K562 (cell line): Measurements from ENCODE around the gene KIF21A. TPM values are rescaled to one million over a fixed set of nuclear protein-coding genes. Genes with fewer than 3 reads are reported as not detected.

Source experiments
- ATAC-seq: fragments of 200-7000 bp; cut with Tn5 transposase; 3 replicates; pipeline ENCODE4 v1.9.1; 2020; ENCODE audit warnings: moderate library complexity
- BruUV-seq: library from RNA; stranded (reverse); fragments of 400-500 nt; replicated peaks from 2 replicates; lab custom pipeline; 2021; lab: Mats Ljungman, UMichigan
- CTCF ChIA-PET: fragments of 300-600 bp; formaldehyde crosslinking; extraction: SDS; loops from one replicate; lab custom pipeline; 2021; ENCODE audit warnings: low intra/inter-chr PET ratio; lab: Yijun Ruan, JAX
- POLR2A ChIA-PET: fragments of 300-600, 350-650 bp; sonication (Branson Sonifier 250); formaldehyde crosslinking; extraction: SDS; loops from one replicate; lab custom pipeline; 2021; ENCODE audit warnings: antibody characterized with exemption, inconsistent platforms; lab: Yijun Ruan, JAX
- DNase-seq, 4 experiments: peaks; one replicate each; pipeline versions ENCODE4 v3.0.0 to v3.0.0-alpha.2; 2011 to 2018; ENCODE audit warnings: low spot score in 3 of 4, mixed read lengths in 3 of 4; ENCODE audit errors: extremely low read depth in 1 of 4
- FAIRE-seq: peaks from 2 replicates; lab custom pipeline; 2011; peaks lifted over from hg19 to GRCh38; lab: Jason Lieb, UNC
- H2AFZ ChIP-seq: 2 replicates; pipeline ENCODE4 v1.6.0; 2011; ENCODE audit warnings: low read depth, low read length, control low read depth, inconsistent platforms
- H3K27ac ChIP-seq: fragments of 200-600 bp; 3 replicates; pipeline ENCODE4 v1.8.0; 2011; ENCODE audit warnings: low read depth, mild to moderate bottlenecking, control low read depth, inconsistent platforms, low read length, moderate library complexity, mixed read lengths; ENCODE audit errors: extremely low read depth
- H3K27me3 ChIP-seq, 2 experiments: fragments of 300-600 bp in 1 of 2; 2 replicates in 1 of 2; 3 replicates in 1 of 2; pipeline versions ENCODE4 v1.6.0 to v1.8.0; 2011; ENCODE audit warnings: inconsistent platforms in 2 of 2, low read length in 2 of 2, mild to moderate bottlenecking in 1 of 2, mixed read lengths in 1 of 2, moderate library complexity in 1 of 2; ENCODE audit not compliant: control insufficient read depth in 2 of 2, insufficient read depth in 2 of 2
- H3K36me3 ChIP-seq: fragments of 300-600 bp; 3 replicates; pipeline ENCODE4 v1.8.0; 2011; ENCODE audit warnings: mild to moderate bottlenecking, low read length, inconsistent platforms; ENCODE audit not compliant: control insufficient read depth, insufficient read depth
- H3K4me1 ChIP-seq, 2 experiments: fragments of 200-600 bp in 1 of 2; replicated peaks in 1 of 2; 2 replicates in 1 of 2; 3 replicates in 1 of 2; pipeline versions ENCODE4 v1.5.1 to v1.8.0; 2011; ENCODE audit warnings: inconsistent platforms in 2 of 2, low read length in 2 of 2, mild to moderate bottlenecking in 1 of 2, mixed read lengths in 1 of 2, moderate library complexity in 1 of 2; ENCODE audit not compliant: control insufficient read depth in 2 of 2, insufficient read depth in 2 of 2
- H3K4me2 ChIP-seq: 2 replicates; pipeline ENCODE4 v1.6.1; 2011; ENCODE audit warnings: low read length, control low read depth, inconsistent platforms, mixed read lengths; ENCODE audit not compliant: insufficient read depth
- H3K4me3 ChIP-seq: fragments of 200-600 bp; sonication (generic), shearing (Covaris generic); 2 replicates; pipeline ENCODE4 v1.5.1; 2016; ENCODE audit warnings: control low read depth, inconsistent platforms
- H3K79me2 ChIP-seq: fragments of 200-600 bp; 3 replicates; pipeline ENCODE4 v1.8.0; 2011; ENCODE audit warnings: low read length, inconsistent platforms; ENCODE audit not compliant: control insufficient read depth, insufficient read depth
- H3K9ac ChIP-seq, 2 experiments: 2 replicates each; pipeline versions ENCODE4 v1.6.0 to v1.6.1; 2011; ENCODE audit warnings: low read depth in 2 of 2, low read length in 2 of 2, control low read depth in 1 of 2, inconsistent platforms in 1 of 2, mild to moderate bottlenecking in 1 of 2, mixed read lengths in 1 of 2; ENCODE audit not compliant: insufficient read depth in 1 of 2
- H3K9me1 ChIP-seq: one replicate; pipeline ENCODE4 v1.6.0; 2011; ENCODE audit warnings: inconsistent platforms, mild to moderate bottlenecking, low read length, moderate library complexity; ENCODE audit not compliant: control insufficient read depth, insufficient read depth
- H3K9me3 ChIP-seq: replicated peaks from 2 replicates; pipeline ENCODE4 v1.5.1; 2011; ENCODE audit warnings: low read depth, low read length, inconsistent platforms; ENCODE audit not compliant: control insufficient read depth, insufficient read depth
- H4K20me1 ChIP-seq: replicated peaks from 2 replicates; pipeline ENCODE4 v1.6.1; 2011; ENCODE audit warnings: low read length, inconsistent platforms, mixed read lengths; ENCODE audit not compliant: control insufficient read depth, insufficient read depth
- ARID3B ChIP-seq: fragments of 250-450 bp; sonication (Bioruptor Pico); IDR thresholded peaks from 2 replicates; pipeline ENCODE4 v1.4.0; 2020; ENCODE audit warnings: borderline replicate concordance
- BDP1 ChIP-seq: IDR thresholded peaks from 3 replicates; pipeline ENCODE4 v1.6.1; 2011; ENCODE audit not compliant: insufficient read length, insufficient read depth
- BMI1 ChIP-seq: fragments of 150-350 bp; IDR thresholded peaks from 2 replicates; pipeline ENCODE4 v1.6.1; 2014; ENCODE audit warnings: low read length
- KAT7 ChIP-seq: sonication (generic); formaldehyde crosslinking; IDR thresholded peaks from 2 replicates; pipeline ENCODE4 v1.8.0; 2022; ENCODE audit warnings: missing genetic modification reagents, mild to moderate bottlenecking, borderline replicate concordance
- MEF2A ChIP-seq: IDR thresholded peaks from 2 replicates; pipeline ENCODE4 v1.6.1; 2011; ENCODE audit warnings: low read depth, mild to moderate bottlenecking, low read length, moderate library complexity; ENCODE audit not compliant: control insufficient read depth
- MTA3 ChIP-seq: fragments of 450-650 bp; formaldehyde crosslinking; IDR thresholded peaks from 2 replicates; pipeline ENCODE4 v1.6.1; 2017; ENCODE audit warnings: mild to moderate bottlenecking, borderline replicate concordance
- PHB2 ChIP-seq: fragments of 450-650 bp; IDR thresholded peaks from 2 replicates; pipeline ENCODE4 v1.6.1; 2017; ENCODE audit warnings: low read depth
- PHF8 ChIP-seq: fragments of 200-600 bp; sonication (generic); IDR thresholded peaks from 2 replicates; pipeline ENCODE4 v1.6.1; 2012; ENCODE audit warnings: mixed run types, mild to moderate bottlenecking, inconsistent platforms, low read length, moderate library complexity, borderline replicate concordance
- SRF ChIP-seq, 2 experiments: fragments of 250-450, 450-650 bp in 1 of 2; sonication (Bioruptor Pico) in 1 of 2; sonication (generic) in 1 of 2; formaldehyde crosslinking; IDR thresholded peaks; 2 replicates each; pipeline versions ENCODE4 v1.5.0 to v1.5.1; 2020 to 2022; ENCODE audit warnings: mild to moderate bottlenecking in 1 of 2, missing genetic modification reagents in 1 of 2
- ZNF407 ChIP-seq: fragments of 450-650 bp; IDR thresholded peaks from 2 replicates; pipeline ENCODE4 v1.6.1; 2016; ENCODE audit warnings: low read depth
- whole genome bisulfite sequencing: fragments of 100-300 bp; shearing (Covaris generic); methylation state at CpG from one replicate; pipeline ENCODE4 v1.1.6; 2016; ENCODE audit warnings: low coverage, mixed read lengths; ENCODE audit not compliant: insufficient coverage; ENCODE audit errors: missing lambda C conversion rate; 5-methylcytosine and 5-hydroxymethylcytosine counted together
- in situ Hi-C: fragments of 300-500 bp; cut with MboI; formaldehyde crosslinking; loops from 4 replicates; pipeline ENCODE4 v1.15.0; 2018; ENCODE audit warnings: inconsistent platforms, mixed read lengths
- intact Hi-C: fragments of 100-400 bp; cut with micrococcal nuclease; formaldehyde crosslinking; loops from 2 replicates; pipeline ENCODE4 v1.14.2; 2022
- polyA plus RNA-seq, 8 experiments: library from polyadenylated mRNA; depleted of rRNA in 4 of 8; stranded (reverse) in 5 of 8; unstranded in 3 of 8; fragments of >200 nt; fragmentation: Nextera tagmentation in 2 of 8; fragmentation: Illumina TruSeq in 1 of 8; extraction: Ambion mirVana in 2 of 8; extraction: Trizol in 1 of 8; gene quantifications; 2 replicates each; pipeline versions ENCODE4 v1.2.1 to v1.2.3, GENCODE V29; 2011 to 2014; ENCODE audit warnings: inconsistent platforms in 1 of 8, missing spikeins in 1 of 8
- total RNA-seq, 7 experiments: library from RNA; depleted of rRNA in 6 of 7; stranded (reverse); fragments of >200 nt in 6 of 7; fragmentation: Illumina TruSeq in 2 of 7; extraction: Trizol in 2 of 7; gene quantifications; 2 replicates each; pipeline versions ENCODE4 v1.2.1 to v1.2.3, GENCODE V29; 2011 to 2021; ENCODE audit warnings: low replicate concordance in 1 of 7
- TF ChIP-seq, protein P1 (sequence below): fragments of 250-450 bp; sonication (Bioruptor Pico); IDR thresholded peaks from 2 replicates; pipeline ENCODE4 v1.5.0; 2022; ENCODE audit warnings: mild to moderate bottlenecking

KIF21A gene
- total and polyA plus RNA-seq, 9 of the 15 experiments (the other 6 are each of a cell fraction or from before 2014, with no cell fraction given): 17.7 to 45.0 (median 30.3) TPM

- intact Hi-C loops (no loop called here), in situ Hi-C loops (no loop called here)
- Histone ChIP-seq H3K79me2 (no peaks in the 10 kb centered on the region), H3K4me1 (no peaks in the 10 kb centered on the region; a peak in 1 of 5 replicates), H3K27ac (no peak overlapping the region), H3K4me3 (no peak overlapping the region), H4K20me1 (no peaks in the 10 kb centered on the region), H3K9me3 (no peaks in the 10 kb centered on the region), H3K36me3 (peaks cover 42% of the 10 kb centered on the region), H3K9ac (no peak overlapping the region), H3K27me3 (no peaks in the 10 kb centered on the region), H3K9me1 (no peaks in the 10 kb centered on the region), H3K4me2 (no peak overlapping the region), H2AFZ (no peak overlapping the region)
- 67% methylated on average over 1 of the region's 3 CpGs for WGBS
- FAIRE-seq (no peak), DNase-seq (no peak), ATAC-seq (no peak)
- POLR2A ChIA-PET: interaction anchor here (1.3 kb wide), 1 partner anchor 9 kb away, joined by 3 read pairs; no protein-coding TSS in a partner anchor
- CTCF ChIA-PET: no interaction called here
- no TSS peak for BruUV-seq
- TF ChIP-seq MTA3: no peak
- no peak for TF ChIP-seq KAT7 (CRISPR knock-in tag)
- no peak for TF ChIP-seq PHF8
- no peak for TF ChIP-seq MEF2A
- no peak for TF ChIP-seq BDP1
- TF ChIP-seq ARID3B (CRISPR knock-in tag): no peak
- TF ChIP-seq ZNF407: no peak
- TF ChIP-seq PHB2: no peak
- no peak for TF ChIP-seq BMI1
- TF ChIP-seq, protein P1, sequence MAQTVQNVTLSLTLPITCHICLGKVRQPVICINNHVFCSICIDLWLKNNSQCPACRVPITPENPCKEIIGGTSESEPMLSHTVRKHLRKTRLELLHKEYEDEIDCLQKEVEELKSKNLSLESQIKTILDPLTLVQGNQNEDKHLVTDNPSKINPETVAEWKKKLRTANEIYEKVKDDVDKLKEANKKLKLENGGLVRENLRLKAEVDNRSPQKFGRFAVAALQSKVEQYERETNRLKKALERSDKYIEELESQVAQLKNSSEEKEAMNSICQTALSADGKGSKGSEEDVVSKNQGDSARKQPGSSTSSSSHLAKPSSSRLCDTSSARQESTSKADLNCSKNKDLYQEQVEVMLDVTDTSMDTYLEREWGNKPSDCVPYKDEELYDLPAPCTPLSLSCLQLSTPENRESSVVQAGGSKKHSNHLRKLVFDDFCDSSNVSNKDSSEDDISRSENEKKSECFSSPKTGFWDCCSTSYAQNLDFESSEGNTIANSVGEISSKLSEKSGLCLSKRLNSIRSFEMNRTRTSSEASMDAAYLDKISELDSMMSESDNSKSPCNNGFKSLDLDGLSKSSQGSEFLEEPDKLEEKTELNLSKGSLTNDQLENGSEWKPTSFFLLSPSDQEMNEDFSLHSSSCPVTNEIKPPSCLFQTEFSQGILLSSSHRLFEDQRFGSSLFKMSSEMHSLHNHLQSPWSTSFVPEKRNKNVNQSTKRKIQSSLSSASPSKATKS (CRISPR knock-in tag): no peak
- TF ChIP-seq SRF (CRISPR knock-in tag; IDR thresholded peaks at IDR 0.05): no peak
Observed at GRCh38 chr12:39355841-39356240, 87.1 kb downstream of the KIF21A start.
